OCI-LY3 (cell line): Measurements from ENCODE around the gene EIF5.

Source experiments
- H2AFZ ChIP-seq: fragments of 200-600, 300-600 bp; shearing (Covaris generic); 2 replicates; pipeline ENCODE4 v1.6.0; 2014; ENCODE audit warnings: antibody characterized with exemption, low read depth, low read length
- H3K27ac ChIP-seq: fragments of 200-600, 300-600 bp; sonication (generic); 2 replicates; pipeline ENCODE4 v1.5.1; 2014; ENCODE audit warnings: mild to moderate bottlenecking, low read length, moderate library complexity, mixed read lengths
- H3K27me3 ChIP-seq: fragments of 200-600, 300-600 bp; sonication (generic); 2 replicates; pipeline ENCODE4 v1.6.1; 2014; ENCODE audit warnings: low read depth, low read length, mixed read lengths
- H3K36me3 ChIP-seq: fragments of 200-600, 300-600 bp; sonication (generic); replicated peaks from 2 replicates; pipeline ENCODE3; 2014; ENCODE audit warnings: low read depth, low read length, mixed read lengths
- H3K4me1 ChIP-seq: fragments of 300-600, 200-600 bp; sonication (generic); 2 replicates; pipeline ENCODE4 v1.6.1; 2014; ENCODE audit warnings: low read length, mixed read lengths
- H3K4me2 ChIP-seq: fragments of 200-600, 300-600 bp; sonication (generic); 2 replicates; pipeline ENCODE4 v1.6.1; 2014; ENCODE audit warnings: low read length, mixed read lengths
- H3K4me3 ChIP-seq: fragments of 300-600, 200-600 bp; sonication (generic); 2 replicates; pipeline ENCODE4 v1.5.1; 2014; ENCODE audit warnings: antibody characterized with exemption, mild to moderate bottlenecking, low read length, moderate library complexity
- H3K79me2 ChIP-seq: fragments of 300-600, 200-600 bp; shearing (Covaris generic); 2 replicates; pipeline ENCODE4 v1.6.1; 2014; ENCODE audit warnings: mild to moderate bottlenecking, low read length, mixed read lengths
- H3K9ac ChIP-seq: fragments of 300-600, 200-600 bp; shearing (Covaris generic); 2 replicates; pipeline ENCODE4 v1.6.0; 2014; ENCODE audit warnings: mild to moderate bottlenecking, low read length, moderate library complexity
- H3K9me3 ChIP-seq: fragments of 200-600, 300-600 bp; shearing (Covaris generic); 2 replicates; pipeline ENCODE4 v1.6.1; 2014; ENCODE audit warnings: low read length, mixed read lengths; ENCODE audit not compliant: insufficient read depth
- H4K20me1 ChIP-seq: fragments of 200-600, 300-600 bp; sonication (generic); 2 replicates; pipeline ENCODE4 v1.6.1; 2016; ENCODE audit warnings: low read length, mixed read lengths; ENCODE audit not compliant: insufficient read depth
- EZH2phosphoT487 ChIP-seq: fragments of 200-600 bp; shearing (Covaris generic); IDR thresholded peaks from 2 replicates; pipeline ENCODE4 v1.6.1; 2018; ENCODE audit warnings: antibody characterized with exemption, mixed run types, low read depth
- TF ChIP-seq, protein P1 (sequence below): fragments of 200-600, 300-600 bp; sonication (generic); IDR thresholded peaks from 2 replicates; pipeline ENCODE4 v1.5.1; 2014; ENCODE audit warnings: antibody characterized with exemption, low read length, low read depth

Gene EIF5

DNA sequence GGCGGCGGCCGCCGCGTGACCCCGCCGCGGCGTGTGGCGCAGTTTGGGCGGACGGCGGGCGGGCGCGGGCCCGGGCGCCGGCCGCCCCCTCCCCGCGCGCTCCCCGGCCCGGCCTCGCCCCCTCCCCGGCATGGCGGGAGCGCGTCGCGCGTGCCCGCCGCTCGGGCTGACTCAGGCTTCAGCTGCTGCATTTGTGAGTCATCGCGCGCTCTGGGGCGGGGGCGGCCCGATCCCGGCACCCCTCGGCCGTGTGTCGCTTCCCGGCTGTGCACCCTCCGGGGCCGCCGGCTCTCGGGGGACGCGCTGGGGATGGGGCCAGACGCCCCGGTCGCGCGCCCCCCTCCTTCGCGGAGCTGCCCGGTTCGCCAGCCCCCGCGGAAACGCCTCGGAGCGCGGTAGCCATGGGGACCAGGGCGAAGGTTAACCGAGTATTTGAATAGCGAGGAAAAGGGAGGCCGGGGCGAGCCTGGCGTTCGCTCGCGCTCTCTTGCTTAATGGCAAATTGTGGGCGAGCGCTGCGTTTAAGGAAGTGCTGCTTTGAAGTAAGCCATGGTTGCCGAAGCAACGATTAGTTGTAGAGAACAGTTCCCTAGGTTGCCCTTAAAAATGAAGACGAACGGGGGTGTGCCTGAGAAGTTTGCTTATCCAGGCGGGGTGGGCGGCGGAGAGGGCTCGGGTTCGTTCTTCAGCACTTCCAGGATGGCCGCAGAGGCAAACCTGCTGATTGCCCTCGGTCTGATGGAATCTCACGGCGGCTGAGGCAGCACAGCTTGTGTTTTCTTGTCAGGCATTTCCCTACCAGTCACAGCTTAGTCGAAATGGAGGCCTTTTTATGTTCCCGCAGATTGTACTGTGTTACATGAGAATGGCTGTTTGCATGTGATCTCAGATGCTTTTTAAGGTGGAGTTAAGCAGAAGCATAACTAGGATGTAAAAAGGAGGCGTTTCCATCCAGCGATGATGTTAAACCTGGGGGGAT is 896 bp downstream of the EIF5 start:
- Histone ChIP-seq H3K27ac (peak overlapping the region; percentile 90), H3K4me2 (peak overlapping the region; percentile 94), H2AFZ (no peak overlapping the region), H3K4me3 (peak overlapping the region; percentile 91), H3K27me3 (no peaks in the 10 kb centered on the region), H3K9ac (peak overlapping the region; percentile 99), H3K36me3 (peaks cover 51% of the 10 kb centered on the region), H4K20me1 (peaks cover 46% of the 10 kb centered on the region), H3K79me2 (peaks cover 47% of the 10 kb centered on the region), H3K9me3 (no peaks in the 10 kb centered on the region), H3K4me1 (peaks cover 46% of the 10 kb centered on the region)
- TF ChIP-seq, protein P1, sequence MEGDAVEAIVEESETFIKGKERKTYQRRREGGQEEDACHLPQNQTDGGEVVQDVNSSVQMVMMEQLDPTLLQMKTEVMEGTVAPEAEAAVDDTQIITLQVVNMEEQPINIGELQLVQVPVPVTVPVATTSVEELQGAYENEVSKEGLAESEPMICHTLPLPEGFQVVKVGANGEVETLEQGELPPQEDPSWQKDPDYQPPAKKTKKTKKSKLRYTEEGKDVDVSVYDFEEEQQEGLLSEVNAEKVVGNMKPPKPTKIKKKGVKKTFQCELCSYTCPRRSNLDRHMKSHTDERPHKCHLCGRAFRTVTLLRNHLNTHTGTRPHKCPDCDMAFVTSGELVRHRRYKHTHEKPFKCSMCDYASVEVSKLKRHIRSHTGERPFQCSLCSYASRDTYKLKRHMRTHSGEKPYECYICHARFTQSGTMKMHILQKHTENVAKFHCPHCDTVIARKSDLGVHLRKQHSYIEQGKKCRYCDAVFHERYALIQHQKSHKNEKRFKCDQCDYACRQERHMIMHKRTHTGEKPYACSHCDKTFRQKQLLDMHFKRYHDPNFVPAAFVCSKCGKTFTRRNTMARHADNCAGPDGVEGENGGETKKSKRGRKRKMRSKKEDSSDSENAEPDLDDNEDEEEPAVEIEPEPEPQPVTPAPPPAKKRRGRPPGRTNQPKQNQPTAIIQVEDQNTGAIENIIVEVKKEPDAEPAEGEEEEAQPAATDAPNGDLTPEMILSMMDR = no peak
- no peak for TF ChIP-seq EZH2phosphoT487

DNA sequence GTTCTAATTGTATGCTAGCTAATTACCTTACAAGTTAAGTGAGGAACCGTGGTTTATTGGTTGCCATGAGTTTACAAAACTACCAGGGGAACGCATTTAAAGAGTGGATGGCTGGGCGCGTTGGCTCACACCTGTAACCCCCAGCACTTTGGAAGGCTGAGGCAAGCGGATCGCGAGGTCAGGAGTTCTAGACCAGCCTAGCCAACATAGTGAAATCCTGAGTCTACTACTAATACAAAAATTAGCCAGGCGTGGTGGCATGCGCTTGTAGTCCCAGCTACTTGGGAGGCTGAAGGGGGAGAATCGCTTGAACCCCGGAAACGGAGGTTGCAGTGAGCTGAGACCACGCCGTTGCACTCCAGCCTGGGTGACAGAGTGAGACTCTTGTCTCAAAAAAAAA is 2.2 kb downstream of the EIF5 start:
- Histone ChIP-seq H3K79me2 (peaks cover 47% of the 10 kb centered on the region), H3K4me1 (peaks cover 43% of the 10 kb centered on the region), H3K9me3 (no peaks in the 10 kb centered on the region), H3K27ac (no peak overlapping the region), H3K27me3 (no peaks in the 10 kb centered on the region), H3K36me3 (peaks cover 63% of the 10 kb centered on the region), H3K4me2 (peak overlapping the region; percentile 94; the same call in 1 of the 2 replicates), H2AFZ (no peak overlapping the region), H4K20me1 (peaks cover 55% of the 10 kb centered on the region), H3K4me3 (peak overlapping the region; percentile 91; the same call in 1 of the 2 replicates), H3K9ac (no peak overlapping the region)
- TF ChIP-seq, protein P1 = no peak
- no peak for TF ChIP-seq EZH2phosphoT487

DNA sequence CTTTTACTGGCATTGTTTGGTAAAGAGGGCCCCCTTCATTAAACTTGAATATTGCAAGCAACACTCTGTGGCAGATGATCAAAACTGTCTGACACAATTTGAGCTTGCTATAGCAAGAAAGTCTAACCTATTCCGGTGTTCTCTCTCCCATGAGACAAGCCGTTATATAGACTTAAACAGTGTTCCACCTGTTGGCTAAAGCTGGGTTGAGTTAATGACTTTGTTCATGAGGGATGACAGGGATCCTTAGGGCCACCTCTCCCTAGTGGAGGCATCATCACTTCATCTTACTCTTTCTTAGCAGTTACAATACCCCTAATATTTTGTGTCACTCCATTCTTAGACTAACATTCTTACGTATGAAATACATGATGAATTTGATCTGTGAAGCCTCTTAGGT is 3.8 kb downstream of the EIF5 start:
- H3K9me3 ChIP-seq = no peaks in the 10 kb centered on the region
- no peak overlapping the region for H3K4me3 ChIP-seq
- peaks cover 68% of the 10 kb centered on the region for H4K20me1 ChIP-seq
- peaks cover 79% of the 10 kb centered on the region for H3K36me3 ChIP-seq
- H3K4me2 ChIP-seq = no peak overlapping the region
- H3K27ac ChIP-seq = no peak overlapping the region
- peaks cover 30% of the 10 kb centered on the region for H3K4me1 ChIP-seq
- no peaks in the 10 kb centered on the region for H3K27me3 ChIP-seq
- H3K79me2 ChIP-seq = peaks cover 47% of the 10 kb centered on the region
- H2AFZ ChIP-seq = no peak overlapping the region
- TF ChIP-seq, protein P1 = no peak
- no peak for TF ChIP-seq EZH2phosphoT487
- no peak overlapping the region for H3K9ac ChIP-seq

DNA sequence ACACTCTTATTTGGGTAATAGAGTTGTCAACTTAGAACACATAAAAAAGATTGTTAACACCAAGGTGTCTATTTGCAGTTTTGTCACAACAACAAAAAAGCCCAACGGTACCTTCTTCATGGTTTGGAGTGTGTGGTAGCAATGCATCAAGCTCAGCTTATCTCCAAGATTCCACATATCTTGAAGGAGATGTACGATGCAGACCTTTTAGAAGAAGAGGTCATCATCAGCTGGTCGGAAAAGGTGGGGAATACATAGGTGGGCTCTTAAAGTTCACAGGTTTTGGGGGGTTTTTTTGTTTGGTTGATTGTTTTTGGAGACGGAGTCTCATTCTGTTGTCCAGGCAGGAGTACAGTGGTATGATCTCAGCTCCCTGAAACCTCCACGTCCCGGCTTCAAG is 5.5 kb downstream of the EIF5 start:
- peaks cover 97% of the 10 kb centered on the region for H3K36me3 ChIP-seq
- peaks cover 82% of the 10 kb centered on the region for H4K20me1 ChIP-seq
- no peak overlapping the region for H3K4me2 ChIP-seq
- TF ChIP-seq, protein P1 = no peak
- TF ChIP-seq EZH2phosphoT487 = no peak
- no peak overlapping the region for H2AFZ ChIP-seq
- peaks cover 33% of the 10 kb centered on the region for H3K79me2 ChIP-seq
- H3K9me3 ChIP-seq = no peaks in the 10 kb centered on the region
- H3K4me3 ChIP-seq = no peak overlapping the region
- H3K4me1 ChIP-seq = peaks cover 26% of the 10 kb centered on the region
- no peaks in the 10 kb centered on the region for H3K27me3 ChIP-seq
- H3K9ac ChIP-seq = no peak overlapping the region
- H3K27ac ChIP-seq = no peak overlapping the region
